NCI-H146 treated with DMSO at 0.1 percent for 48 hours (cell line): Measurements from ENCODE around the gene PLCD3.
A peak's percentile ranks its signal among the peaks of the same experiment; 100 is the strongest.

ENCODE experiments used
- DNase-seq: peaks from one replicate; lab custom pipeline; 2025; ENCODE audit not compliant: unreplicated experiment; lab: John Stamatoyannopoulos, UW

Gene PLCD3

GRCh38 chr17:45081047-45081703 is 51.1 kb downstream of the PLCD3 start:
- DNase-seq, result no peak

- DNase-seq, result no peak
Measured at GRCh38 chr17:45077643-45078042, 54.7 kb downstream of the PLCD3 start.

GRCh38 chr17:45073414-45074070 is 58.8 kb downstream of the PLCD3 start:
- DNase-seq, result no peak

GRCh38 chr17:45070809-45071208 is 61.5 kb downstream of the PLCD3 start:
- DNase-seq, result no peak

GRCh38 chr17:45070001-45070400 is 62.3 kb downstream of the PLCD3 start:
- no peak for DNase-seq

- no peak for DNase-seq
Measured at GRCh38 chr17:45067637-45068036, 64.7 kb downstream of the PLCD3 start.

- no peak for DNase-seq
Measured at GRCh38 chr17:45063198-45063597, 69.1 kb downstream of the PLCD3 start.

GRCh38 chr17:45061606-45062205 is 70.6 kb downstream of the PLCD3 start:
- no peak for DNase-seq

- peak; percentile 99 for DNase-seq
Measured at GRCh38 chr17:45060797-45061605, 71.3 kb downstream of the PLCD3 start, which contains the start of gene NMT1. NMT1 (plus strand) TSS chr17:45061317; CDS start chr17:45061330, 13 bp downstream.

GRCh38 chr17:45060382-45060796 is 71.9 kb downstream of the PLCD3 start:
- DNase-seq, result no peak
